Spleen (tissue), 11 donors: ENCODE data around the gene CD274. TPM values are rescaled to one million over a fixed set of nuclear protein-coding genes. Genes with fewer than 3 reads are reported as not detected.

ENCODE experiments used
- DNase-seq: peaks from one replicate; pipeline ENCODE4 v3.0.0-alpha.2; 2020
- H3K27ac ChIP-seq, 8 donors: fragments of 200-600 bp; sonication (generic) in 7 of 8; 1 replicate in 4 of 8; 2 replicates in 4 of 8; pipeline versions ENCODE4 v1.5.0 to v1.8.0; 2016 to 2021; ENCODE audit warnings: inconsistent platforms in 4 of 8, mild to moderate bottlenecking in 4 of 8, moderate library complexity in 1 of 8
- H3K27me3 ChIP-seq, 7 donors: fragments of 200-600 bp; sonication (generic) in 6 of 7; replicated peaks in 1 of 7; 1 replicate in 4 of 7; 2 replicates in 3 of 7; pipeline versions ENCODE4 v1.5.0 to v1.8.0; 2016 to 2021; ENCODE audit warnings: inconsistent platforms in 3 of 7, mild to moderate bottlenecking in 1 of 7
- H3K36me3 ChIP-seq, 6 donors: fragments of 200-600 bp; sonication (generic) in 5 of 6; 1 replicate in 4 of 6; 2 replicates in 2 of 6; pipeline versions ENCODE4 v1.5.0 to v1.8.0; 2016 to 2021; ENCODE audit warnings: inconsistent platforms in 2 of 6
- H3K4me1 ChIP-seq, 6 donors: fragments of 200-600 bp; sonication (generic) in 5 of 6; 1 replicate in 3 of 6; 2 replicates in 3 of 6; pipeline versions ENCODE4 v1.5.0 to v1.8.0; 2016 to 2021; ENCODE audit warnings: inconsistent platforms in 3 of 6
- H3K4me3 ChIP-seq, 8 donors: fragments of 200-600 bp; sonication (generic) in 7 of 8; 1 replicate in 4 of 8; 2 replicates in 4 of 8; pipeline versions ENCODE4 v1.5.0 to v1.8.0; 2016 to 2021; ENCODE audit warnings: inconsistent platforms in 4 of 8, mild to moderate bottlenecking in 4 of 8, moderate library complexity in 2 of 8
- H3K9me3 ChIP-seq, 8 donors: fragments of 200-600 bp; sonication (generic) in 7 of 8; 1 replicate in 4 of 8; 2 replicates in 4 of 8; pipeline versions ENCODE4 v1.5.0 to v1.8.0; 2016 to 2021; ENCODE audit warnings: inconsistent platforms in 4 of 8
- POLR2A ChIP-seq, 3 donors: fragments of 450-650 bp; IDR thresholded peaks; one replicate each; pipeline ENCODE4 v1.5.1; 2017; ENCODE audit warnings: antibody characterized with exemption in 3 of 3, mild to moderate bottlenecking in 1 of 3
- POLR2AphosphoS5 ChIP-seq, 3 donors: sonication (generic); formaldehyde crosslinking; IDR thresholded peaks; one replicate each; pipeline ENCODE4 v1.5.1; 2017; ENCODE audit warnings: antibody characterized with exemption in 3 of 3
- WGBS, 5 donors: extraction: QIAGEN DNeasy Blood & Tissue Kit in 3 of 5; methylation state at CpG; one replicate each; pipeline versions ENCODE4 v1.1.5 to v1.1.7; 2013 to 2018; 5-methylcytosine and 5-hydroxymethylcytosine counted together
- intact Hi-C: fragments of 100-400 bp; cut with DNase I; formaldehyde crosslinking; loops from one replicate; pipeline ENCODE4 v1.15.0; 2023; ENCODE audit warnings: low total_unique reads
- polyA plus RNA-seq, 3 donors: library from polyadenylated mRNA; stranded (reverse); fragments of 200-250 nt; gene quantifications; one replicate each; pipeline ENCODE4 v1.2.1, GENCODE V29; 2013
- total RNA-seq, 7 donors: library from RNA; depleted of rRNA in 3 of 7; stranded (reverse); fragments of >200 nt in 3 of 7; fragmentation: NEBNext Ultra II Directional in 4 of 7; extraction: Animal tissue kit (Norgen Biotek cat#: 25700) in 4 of 7; gene quantifications; one replicate each; pipeline versions ENCODE4 v1.1.0 to v1.2.1, GENCODE V29; 2016 to 2021
- TF ChIP-seq, protein P1 (sequence below), 11 experiments: fragments of 200-600 bp in 7 of 11; fragments of 450-650 bp in 4 of 11; sonication (generic) in 4 of 11; IDR thresholded peaks in 8 of 11; conservative IDR thresholded peaks in 3 of 11; 1 replicate in 7 of 11; 2 replicates in 4 of 11; pipeline versions ENCODE4 v1.4.0 to v1.8.0; 2016 to 2021; ENCODE audit warnings: antibody characterized with exemption in 11 of 11, inconsistent platforms in 4 of 11, mild to moderate bottlenecking in 1 of 11
- donor health status: healthy with polysubstance abuse.
- donor health status: DM: no; HTN: no; CAD: no; lungs with moderate emphysema.
- donor health status: DM: no; HTN: no; CAD: no.
- donor health status: Bipolar disorder and iron deficiency.
- donor health status: healthy.
- donor health status: DM: no; HTN: no; CAD: no.
- donor health status: DM: yes; HTN: yes; CAD: no.

CD274 gene
- total and polyA plus RNA-seq, 10 donors: 1.8 to 34.8 (median 25.5) TPM

DNA sequence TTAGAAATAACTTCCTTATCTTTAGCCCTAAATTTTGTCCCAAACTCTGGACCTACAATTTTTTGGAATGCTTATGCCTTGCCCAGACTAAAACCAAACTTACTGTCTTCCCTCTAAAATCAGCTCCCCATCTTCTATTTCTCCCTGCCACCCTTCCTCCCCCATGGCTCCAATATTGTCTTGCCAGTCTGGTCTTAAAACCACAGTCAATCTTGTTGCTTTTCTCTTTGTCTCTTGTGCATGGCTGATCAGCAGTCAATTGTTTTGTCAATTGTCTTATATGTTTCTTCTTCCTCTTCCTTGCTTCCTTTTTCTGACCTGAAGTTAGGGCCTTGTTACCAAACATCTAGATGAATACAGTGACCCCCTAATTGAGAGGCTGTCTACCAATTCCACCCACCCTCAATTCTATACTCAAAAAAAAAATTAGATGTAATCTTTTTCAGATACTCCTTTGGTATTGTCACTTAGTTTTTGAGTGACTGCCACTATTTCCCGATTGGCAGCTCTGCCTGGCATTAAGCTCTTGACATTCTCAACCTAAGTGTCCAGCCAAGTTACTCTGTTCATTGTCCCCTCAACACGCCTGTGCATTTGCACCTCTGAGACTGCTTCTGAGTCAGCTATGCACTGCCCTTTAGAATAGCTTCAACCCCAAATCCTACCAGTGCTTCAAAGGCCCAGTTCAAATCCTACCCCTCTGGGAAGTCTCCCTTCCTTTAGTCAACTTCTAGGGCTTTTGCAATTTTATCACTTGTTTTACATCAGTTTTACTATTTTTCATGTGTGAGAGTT is 62.5 kb downstream of the CD274 start:
- Histone ChIP-seq H3K9me3 (no peaks in the 10 kb centered on the region), H3K4me3 (peak overlapping the region in 4 of 8 donors; percentile 12 to 62 (median 38)), H3K27ac (peak overlapping the region in 3 of 8 donors; percentile 80 to 85 (median 83)), H3K36me3 (peaks cover 0 to 11% (median 0%) of the 10 kb centered on the region in 6 donors), H3K4me1 (peaks cover 9 to 57% (median 34%) of the 10 kb centered on the region in 6 donors), H3K27me3 (no peaks in the 10 kb centered on the region)
- TF ChIP-seq, protein P1, sequence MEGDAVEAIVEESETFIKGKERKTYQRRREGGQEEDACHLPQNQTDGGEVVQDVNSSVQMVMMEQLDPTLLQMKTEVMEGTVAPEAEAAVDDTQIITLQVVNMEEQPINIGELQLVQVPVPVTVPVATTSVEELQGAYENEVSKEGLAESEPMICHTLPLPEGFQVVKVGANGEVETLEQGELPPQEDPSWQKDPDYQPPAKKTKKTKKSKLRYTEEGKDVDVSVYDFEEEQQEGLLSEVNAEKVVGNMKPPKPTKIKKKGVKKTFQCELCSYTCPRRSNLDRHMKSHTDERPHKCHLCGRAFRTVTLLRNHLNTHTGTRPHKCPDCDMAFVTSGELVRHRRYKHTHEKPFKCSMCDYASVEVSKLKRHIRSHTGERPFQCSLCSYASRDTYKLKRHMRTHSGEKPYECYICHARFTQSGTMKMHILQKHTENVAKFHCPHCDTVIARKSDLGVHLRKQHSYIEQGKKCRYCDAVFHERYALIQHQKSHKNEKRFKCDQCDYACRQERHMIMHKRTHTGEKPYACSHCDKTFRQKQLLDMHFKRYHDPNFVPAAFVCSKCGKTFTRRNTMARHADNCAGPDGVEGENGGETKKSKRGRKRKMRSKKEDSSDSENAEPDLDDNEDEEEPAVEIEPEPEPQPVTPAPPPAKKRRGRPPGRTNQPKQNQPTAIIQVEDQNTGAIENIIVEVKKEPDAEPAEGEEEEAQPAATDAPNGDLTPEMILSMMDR (IDR thresholded peaks at IDR 0.05 in 8 of 11, conservative IDR thresholded peaks at IDR 0.05 in 3 of 11): no peak
- TF ChIP-seq POLR2AphosphoS5 (IDR thresholded peaks at IDR 0.05) (no peak), POLR2A (IDR thresholded peaks at IDR 0.05) (no peak)
- DNase-seq: no peak
- 83 to 97% (median 86%) methylated on average over 2 of the region's 2 CpGs for WGBS, 5 donors
- intact Hi-C loops: no loop called here

DNA sequence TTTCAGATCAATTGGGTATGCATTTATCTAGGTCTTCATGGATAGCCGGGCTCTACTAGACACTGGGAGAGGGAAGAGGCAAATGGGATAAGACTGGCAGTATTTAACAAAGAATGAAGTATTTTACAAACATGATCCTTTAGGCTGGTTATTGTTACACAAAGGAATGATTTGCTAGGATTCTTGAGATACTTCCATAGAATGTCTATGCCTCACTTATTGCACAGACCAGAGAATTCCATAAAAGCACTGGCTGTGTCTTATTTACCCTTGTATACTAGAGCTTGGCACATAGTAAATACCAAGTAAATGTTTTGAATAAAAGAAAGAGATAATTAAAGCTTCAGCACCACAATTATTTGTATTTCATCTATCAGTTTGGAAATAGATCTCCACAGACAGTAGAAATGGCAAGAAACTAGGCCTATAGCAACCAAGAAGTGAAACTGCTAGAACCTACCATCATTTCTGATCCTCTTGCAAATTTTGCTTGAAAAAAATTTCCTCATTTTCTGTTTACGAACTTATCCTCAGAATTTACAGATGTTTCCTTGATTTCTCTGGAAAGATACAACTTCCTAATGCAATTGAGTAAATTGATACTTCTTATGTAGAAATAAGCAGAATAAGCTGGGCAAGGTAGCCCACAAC is 63.7 kb downstream of the CD274 start:
- TF ChIP-seq, protein P1 (IDR thresholded peaks at IDR 0.05 in 8 of 11, conservative IDR thresholded peaks at IDR 0.05 in 3 of 11): no peak
- no peak for TF ChIP-seq POLR2AphosphoS5 (IDR thresholded peaks at IDR 0.05)
- no peak for TF ChIP-seq POLR2A (IDR thresholded peaks at IDR 0.05)
- H3K4me1 ChIP-seq: peaks cover 9 to 67% (median 31%) of the 10 kb centered on the region in 6 donors
- no peak for DNase-seq
- WGBS, 5 donors: 76 to 89% (median 88%) methylated on average over 2 of the region's 2 CpGs
- H3K27me3 ChIP-seq: no peaks in the 10 kb centered on the region
- H3K4me3 ChIP-seq: no peak overlapping the region
- peaks cover 0 to 11% (median 0%) of the 10 kb centered on the region in 6 donors for H3K36me3 ChIP-seq
- peak overlapping the region in 1 of 8 donors; percentile 3 for H3K27ac ChIP-seq
- no peaks in the 10 kb centered on the region for H3K9me3 ChIP-seq
- intact Hi-C loops: no loop called here

DNA sequence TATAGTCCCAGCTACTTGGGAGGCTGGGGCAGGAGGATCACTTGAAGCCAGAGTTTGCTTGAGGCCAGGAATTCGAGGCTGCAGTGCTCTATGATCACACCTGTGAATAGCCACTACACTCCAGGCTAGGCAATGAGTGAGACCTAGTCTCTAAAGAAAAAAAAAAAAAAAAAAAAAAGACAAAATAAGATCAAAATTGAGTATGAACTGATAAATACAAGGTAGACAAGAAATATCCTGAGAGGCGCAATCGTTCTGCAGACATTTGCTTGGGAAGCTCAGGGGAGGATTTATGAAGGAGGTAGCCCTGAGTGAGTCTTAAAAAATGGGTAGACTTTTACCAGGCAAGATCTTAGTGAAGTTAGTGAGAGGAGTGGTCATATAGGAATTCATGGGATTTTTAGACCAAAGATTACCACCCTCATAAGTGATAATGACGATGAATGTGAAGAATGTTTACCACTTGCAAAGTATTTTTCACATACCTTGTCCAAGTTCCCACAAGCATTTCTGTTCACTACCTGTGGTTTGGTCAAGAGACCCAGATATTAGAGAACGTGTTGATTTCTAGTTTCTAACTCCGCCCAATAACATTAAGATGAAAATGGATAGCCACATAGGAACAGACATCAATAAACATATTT is 64.4 kb downstream of the CD274 start:
- Histone ChIP-seq H3K9me3 (no peaks in the 10 kb centered on the region), H3K27ac (no peak overlapping the region), H3K4me3 (no peak overlapping the region), H3K4me1 (peaks cover 6 to 63% (median 24%) of the 10 kb centered on the region in 6 donors), H3K27me3 (no peaks in the 10 kb centered on the region), H3K36me3 (peaks cover 0 to 11% (median 0%) of the 10 kb centered on the region in 6 donors)
- no peak for TF ChIP-seq POLR2AphosphoS5 (IDR thresholded peaks at IDR 0.05)
- TF ChIP-seq POLR2A (IDR thresholded peaks at IDR 0.05): no peak
- TF ChIP-seq, protein P1 (IDR thresholded peaks at IDR 0.05 in 8 of 11, conservative IDR thresholded peaks at IDR 0.05 in 3 of 11): no peak
- WGBS, 5 donors: 86 to 93% (median 90%) methylated on average over 6 of the region's 6 CpGs
- intact Hi-C loops: no loop called here
- no peak for DNase-seq
